GM12865 (cell line): Measurements from ENCODE around the gene MAGI2.

ENCODE experiments used
- DNase-seq: peaks from one replicate; pipeline ENCODE4 v3.0.0; 2010; ENCODE audit warnings: low read depth
- H3K4me3 ChIP-seq: 2 replicates; pipeline ENCODE4 v1.5.1; 2011; ENCODE audit warnings: mild to moderate bottlenecking, low read depth, low read length, control low read depth
- TF ChIP-seq, protein P1 (sequence below): IDR thresholded peaks from 2 replicates; pipeline ENCODE4 v1.5.1; 2011; ENCODE audit warnings: low read length, control low read depth, low read depth, inconsistent platforms; ENCODE audit not compliant: insufficient read depth; ENCODE audit errors: missing control alignments

Gene MAGI2

DNA sequence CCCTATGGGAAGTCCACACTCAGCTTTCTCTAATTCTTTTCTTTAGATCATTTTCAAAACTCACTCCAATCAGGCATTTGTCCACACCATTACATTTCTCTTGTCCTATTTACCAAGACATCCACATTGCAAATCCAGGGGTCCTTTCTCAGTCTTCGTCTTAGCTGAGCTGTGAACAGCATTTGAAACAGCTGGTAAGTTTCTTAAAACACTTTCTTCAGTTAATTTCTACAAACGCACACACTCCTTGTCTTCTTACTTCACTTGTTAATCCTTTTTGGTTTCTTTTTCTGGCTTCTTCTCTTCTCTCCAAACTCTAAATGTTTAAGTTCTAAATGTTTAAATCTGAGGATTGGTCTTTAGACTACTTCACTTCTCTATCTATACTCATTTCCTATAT, 885.6 kb downstream of the MAGI2 start:
- DNase-seq, result no peak
- H3K4me3 ChIP-seq, result no peak overlapping the region
- TF ChIP-seq, protein P1, sequence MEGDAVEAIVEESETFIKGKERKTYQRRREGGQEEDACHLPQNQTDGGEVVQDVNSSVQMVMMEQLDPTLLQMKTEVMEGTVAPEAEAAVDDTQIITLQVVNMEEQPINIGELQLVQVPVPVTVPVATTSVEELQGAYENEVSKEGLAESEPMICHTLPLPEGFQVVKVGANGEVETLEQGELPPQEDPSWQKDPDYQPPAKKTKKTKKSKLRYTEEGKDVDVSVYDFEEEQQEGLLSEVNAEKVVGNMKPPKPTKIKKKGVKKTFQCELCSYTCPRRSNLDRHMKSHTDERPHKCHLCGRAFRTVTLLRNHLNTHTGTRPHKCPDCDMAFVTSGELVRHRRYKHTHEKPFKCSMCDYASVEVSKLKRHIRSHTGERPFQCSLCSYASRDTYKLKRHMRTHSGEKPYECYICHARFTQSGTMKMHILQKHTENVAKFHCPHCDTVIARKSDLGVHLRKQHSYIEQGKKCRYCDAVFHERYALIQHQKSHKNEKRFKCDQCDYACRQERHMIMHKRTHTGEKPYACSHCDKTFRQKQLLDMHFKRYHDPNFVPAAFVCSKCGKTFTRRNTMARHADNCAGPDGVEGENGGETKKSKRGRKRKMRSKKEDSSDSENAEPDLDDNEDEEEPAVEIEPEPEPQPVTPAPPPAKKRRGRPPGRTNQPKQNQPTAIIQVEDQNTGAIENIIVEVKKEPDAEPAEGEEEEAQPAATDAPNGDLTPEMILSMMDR, result no peak

- H3K4me3 ChIP-seq, result no peak overlapping the region
- no peak for DNase-seq
- TF ChIP-seq, protein P1, result no peak
These were observed 887.7 kb downstream of the MAGI2 start for GRCh38 chr7:78565784-78566183.

- TF ChIP-seq, protein P1, result no peak
- H3K4me3 ChIP-seq, result no peak overlapping the region
- DNase-seq, result no peak
These were observed 890.3 kb downstream of the MAGI2 start for GRCh38 chr7:78563191-78563590.

DNA sequence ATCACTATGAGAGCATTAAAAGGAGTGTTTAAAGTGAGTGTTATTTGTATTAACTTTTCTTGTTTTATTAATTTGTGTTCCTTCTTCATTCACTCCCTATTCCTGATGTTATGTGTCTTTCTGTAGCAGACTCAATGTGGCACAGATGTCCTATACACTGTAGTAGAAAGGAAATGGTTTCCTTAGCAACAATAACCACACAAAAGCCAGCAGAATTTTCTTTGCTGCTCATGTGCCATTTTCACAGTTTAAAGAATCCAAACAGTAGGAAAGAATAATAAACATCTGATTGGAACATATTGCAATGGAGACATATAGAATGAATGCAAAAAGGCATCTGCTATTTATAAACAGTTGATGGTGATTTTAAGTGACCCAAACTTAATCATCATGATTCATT, 891.3 kb downstream of the MAGI2 start:
- TF ChIP-seq, protein P1, result no peak
- H3K4me3 ChIP-seq, result no peak overlapping the region
- no peak for DNase-seq

- DNase-seq, result no peak
- TF ChIP-seq, protein P1, result no peak
- no peak overlapping the region for H3K4me3 ChIP-seq
These were observed 894.9 kb downstream of the MAGI2 start for GRCh38 chr7:78558566-78558965.

- H3K4me3 ChIP-seq, result no peak overlapping the region
- TF ChIP-seq, protein P1, result no peak
- DNase-seq, result no peak
These were observed 909.5 kb downstream of the MAGI2 start for GRCh38 chr7:78543976-78544375.

DNA sequence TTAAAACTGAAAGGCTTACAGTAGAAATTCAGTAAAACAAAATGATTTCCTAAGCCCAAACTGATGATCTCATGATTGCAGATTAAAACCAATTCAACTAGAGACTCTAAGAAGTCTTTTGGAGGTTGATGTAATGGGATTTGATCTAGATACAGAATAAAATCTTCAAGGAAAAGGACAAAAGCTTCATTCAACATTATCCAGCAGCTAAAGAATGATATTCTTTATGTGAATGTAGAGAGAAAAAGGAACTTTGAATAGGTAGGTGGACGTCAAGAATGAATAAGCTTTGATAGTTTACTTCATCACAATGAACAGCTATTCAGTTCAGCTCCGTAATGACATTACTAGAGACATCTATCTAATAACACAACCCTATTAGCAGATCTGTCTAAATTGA, 910.5 kb downstream of the MAGI2 start:
- DNase-seq, result no peak
- H3K4me3 ChIP-seq, result no peak overlapping the region
- TF ChIP-seq, protein P1, result no peak
